ENCODE results near the gene KCNK3.

DNA sequence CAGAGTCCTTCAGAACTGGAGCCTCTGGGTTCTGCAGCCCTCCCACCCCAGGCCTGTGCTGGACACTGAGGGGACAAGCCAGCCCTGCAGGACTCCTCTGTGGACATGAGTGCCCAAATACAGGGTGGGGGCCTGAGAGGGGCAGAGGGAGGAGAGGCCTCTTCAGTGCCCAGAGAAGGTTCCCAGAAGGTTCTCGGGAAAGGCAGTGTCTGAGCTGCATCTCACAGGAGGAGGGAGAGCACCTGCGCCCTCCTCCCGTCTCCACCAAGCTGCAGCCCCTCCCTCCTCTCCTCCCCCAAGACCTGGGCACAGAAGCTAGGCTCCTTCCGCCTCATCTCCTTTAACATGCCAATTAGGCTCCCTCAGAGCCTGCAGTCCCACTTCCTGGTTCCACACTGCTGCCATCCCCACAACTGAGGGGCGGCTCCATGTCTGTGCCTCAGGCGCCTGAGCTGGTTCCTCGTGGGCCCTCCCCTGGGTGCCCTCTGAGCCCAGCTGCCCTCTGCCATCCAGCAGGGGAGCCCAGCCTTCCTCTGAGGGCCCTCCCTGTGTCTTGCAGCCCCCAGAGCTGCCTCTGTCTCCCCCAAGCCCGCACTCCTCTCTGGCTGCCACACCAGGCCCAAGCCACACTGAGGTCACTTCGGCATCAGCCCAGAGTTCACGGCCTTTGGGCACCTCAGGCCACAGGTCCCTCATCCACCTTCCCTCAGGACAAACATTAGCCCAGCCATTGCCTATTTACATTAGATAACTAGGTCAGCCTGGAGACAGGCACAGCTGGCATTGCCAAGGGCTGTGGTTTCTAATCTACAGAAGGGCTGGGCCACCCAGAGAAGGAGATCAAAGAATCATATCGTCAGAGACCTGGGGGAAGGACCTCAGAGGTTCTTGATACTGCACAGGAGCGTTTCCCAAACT is 28.9 kb downstream of the KCNK3 start:
- TF ChIP-seq, protein P1, sequence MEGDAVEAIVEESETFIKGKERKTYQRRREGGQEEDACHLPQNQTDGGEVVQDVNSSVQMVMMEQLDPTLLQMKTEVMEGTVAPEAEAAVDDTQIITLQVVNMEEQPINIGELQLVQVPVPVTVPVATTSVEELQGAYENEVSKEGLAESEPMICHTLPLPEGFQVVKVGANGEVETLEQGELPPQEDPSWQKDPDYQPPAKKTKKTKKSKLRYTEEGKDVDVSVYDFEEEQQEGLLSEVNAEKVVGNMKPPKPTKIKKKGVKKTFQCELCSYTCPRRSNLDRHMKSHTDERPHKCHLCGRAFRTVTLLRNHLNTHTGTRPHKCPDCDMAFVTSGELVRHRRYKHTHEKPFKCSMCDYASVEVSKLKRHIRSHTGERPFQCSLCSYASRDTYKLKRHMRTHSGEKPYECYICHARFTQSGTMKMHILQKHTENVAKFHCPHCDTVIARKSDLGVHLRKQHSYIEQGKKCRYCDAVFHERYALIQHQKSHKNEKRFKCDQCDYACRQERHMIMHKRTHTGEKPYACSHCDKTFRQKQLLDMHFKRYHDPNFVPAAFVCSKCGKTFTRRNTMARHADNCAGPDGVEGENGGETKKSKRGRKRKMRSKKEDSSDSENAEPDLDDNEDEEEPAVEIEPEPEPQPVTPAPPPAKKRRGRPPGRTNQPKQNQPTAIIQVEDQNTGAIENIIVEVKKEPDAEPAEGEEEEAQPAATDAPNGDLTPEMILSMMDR (IDR thresholded peaks at IDR 0.05), result no peak
- TF ChIP-seq, protein P2, sequence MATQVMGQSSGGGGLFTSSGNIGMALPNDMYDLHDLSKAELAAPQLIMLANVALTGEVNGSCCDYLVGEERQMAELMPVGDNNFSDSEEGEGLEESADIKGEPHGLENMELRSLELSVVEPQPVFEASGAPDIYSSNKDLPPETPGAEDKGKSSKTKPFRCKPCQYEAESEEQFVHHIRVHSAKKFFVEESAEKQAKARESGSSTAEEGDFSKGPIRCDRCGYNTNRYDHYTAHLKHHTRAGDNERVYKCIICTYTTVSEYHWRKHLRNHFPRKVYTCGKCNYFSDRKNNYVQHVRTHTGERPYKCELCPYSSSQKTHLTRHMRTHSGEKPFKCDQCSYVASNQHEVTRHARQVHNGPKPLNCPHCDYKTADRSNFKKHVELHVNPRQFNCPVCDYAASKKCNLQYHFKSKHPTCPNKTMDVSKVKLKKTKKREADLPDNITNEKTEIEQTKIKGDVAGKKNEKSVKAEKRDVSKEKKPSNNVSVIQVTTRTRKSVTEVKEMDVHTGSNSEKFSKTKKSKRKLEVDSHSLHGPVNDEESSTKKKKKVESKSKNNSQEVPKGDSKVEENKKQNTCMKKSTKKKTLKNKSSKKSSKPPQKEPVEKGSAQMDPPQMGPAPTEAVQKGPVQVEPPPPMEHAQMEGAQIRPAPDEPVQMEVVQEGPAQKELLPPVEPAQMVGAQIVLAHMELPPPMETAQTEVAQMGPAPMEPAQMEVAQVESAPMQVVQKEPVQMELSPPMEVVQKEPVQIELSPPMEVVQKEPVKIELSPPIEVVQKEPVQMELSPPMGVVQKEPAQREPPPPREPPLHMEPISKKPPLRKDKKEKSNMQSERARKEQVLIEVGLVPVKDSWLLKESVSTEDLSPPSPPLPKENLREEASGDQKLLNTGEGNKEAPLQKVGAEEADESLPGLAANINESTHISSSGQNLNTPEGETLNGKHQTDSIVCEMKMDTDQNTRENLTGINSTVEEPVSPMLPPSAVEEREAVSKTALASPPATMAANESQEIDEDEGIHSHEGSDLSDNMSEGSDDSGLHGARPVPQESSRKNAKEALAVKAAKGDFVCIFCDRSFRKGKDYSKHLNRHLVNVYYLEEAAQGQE (IDR thresholded peaks at IDR 0.05; ENCODE audit: insufficient read depth in 1 of 2, low read depth in 2 of 2, low read length in 1 of 2), result no peak
- peak; percentile 80; the same call in 1 of the 2 replicates for TF ChIP-seq POLR2AphosphoS5 (IDR thresholded peaks at IDR 0.05; ENCODE audit: low read depth, low read length)
- no peak for TF ChIP-seq SIN3A (IDR thresholded peaks at IDR 0.05; ENCODE audit: borderline replicate concordance, insufficient read depth, low read depth, low read length)
- peak; percentile 98 for TF ChIP-seq TCF7L2 (IDR thresholded peaks at IDR 0.05; ENCODE audit: low read depth, low read length)
